HEK293 (cell line): ENCODE results near the gene PDZD2.

Source experiments
- CTCF ChIA-PET: fragments of 350-600 bp; formaldehyde crosslinking; extraction: SDS; loops from one replicate; lab custom pipeline; 2021; ENCODE audit warnings: antibody characterized with exemption; lab: Yijun Ruan, JAX
- POLR2A ChIA-PET: fragments of 300-600 bp; formaldehyde crosslinking; extraction: SDS; loops from one replicate; lab custom pipeline; 2020; ENCODE audit warnings: antibody characterized with exemption, inconsistent platforms; lab: Yijun Ruan, JAX
- H3K27ac ChIP-seq: fragments of 200-500 bp; sonication (Bioruptor generic); 2 replicates; pipeline ENCODE4 v1.5.1; 2014; ENCODE audit warnings: low read depth, low read length, control low read depth, inconsistent platforms; ENCODE audit errors: extremely low read depth
- H3K36me3 ChIP-seq, 2 experiments: fragments of 200-500 bp in 1 of 2; sonication (Bioruptor generic) in 1 of 2; 1 replicate in 1 of 2; 2 replicates in 1 of 2; pipeline ENCODE4 v1.5.1; 2014 to 2017; ENCODE audit warnings: inconsistent platforms in 2 of 2, low read length in 2 of 2; ENCODE audit not compliant: control insufficient read depth in 2 of 2, insufficient read depth in 1 of 2
- H3K4me1 ChIP-seq: fragments of 200-500 bp; sonication (Bioruptor generic); 2 replicates; pipeline ENCODE4 v1.5.1; 2014; ENCODE audit warnings: mild to moderate bottlenecking, low read length, inconsistent platforms; ENCODE audit not compliant: control insufficient read depth, insufficient read depth
- H3K4me3 ChIP-seq: 2 replicates; pipeline ENCODE4 v1.5.1; 2011; ENCODE audit warnings: low read depth, mild to moderate bottlenecking, control low read depth, low read length, moderate library complexity
- H3K9me3 ChIP-seq: fragments of 200-500 bp; sonication (Bioruptor generic); 2 replicates; pipeline ENCODE4 v1.5.1; 2014; ENCODE audit warnings: low read depth, low read length, inconsistent platforms; ENCODE audit not compliant: control insufficient read depth, insufficient read depth
- BCL11A ChIP-seq: fragments of 450-650 bp; formaldehyde crosslinking; IDR thresholded peaks from 2 replicates; pipeline ENCODE4 v1.5.1; 2016; ENCODE audit warnings: low read depth, missing biosample characterization, missing genetic modification characterization
- HOXC10 ChIP-seq: sonication (generic); formaldehyde crosslinking; IDR thresholded peaks from 2 replicates; pipeline ENCODE4 v1.8.1; 2023; ENCODE audit warnings: mild to moderate bottlenecking, missing genetic modification reagents
- KLF1 ChIP-seq: fragments of 450-650 bp; formaldehyde crosslinking; IDR thresholded peaks from 2 replicates; pipeline ENCODE4 v1.5.1; 2016; ENCODE audit warnings: missing biosample characterization, missing genetic modification characterization
- MYNN ChIP-seq: fragments of 450-650 bp; formaldehyde crosslinking; IDR thresholded peaks from 2 replicates; pipeline ENCODE4 v1.5.1; 2016; ENCODE audit warnings: missing biosample characterization, missing genetic modification characterization, borderline replicate concordance
- RBAK ChIP-seq: fragments of 450-650 bp; formaldehyde crosslinking; IDR thresholded peaks from 2 replicates; pipeline ENCODE4 v1.5.1; 2016; ENCODE audit warnings: missing biosample characterization, missing genetic modification characterization
- SP2 ChIP-seq: fragments of 450-650 bp; formaldehyde crosslinking; IDR thresholded peaks from 2 replicates; pipeline ENCODE4 v1.5.1; 2016; ENCODE audit warnings: missing biosample characterization, missing genetic modification characterization
- ZBTB21 ChIP-seq: fragments of 450-650 bp; formaldehyde crosslinking; IDR thresholded peaks from 2 replicates; pipeline ENCODE4 v1.5.1; 2017; ENCODE audit warnings: missing biosample characterization, missing genetic modification characterization
- ZNF133 ChIP-seq: fragments of 450-650 bp; formaldehyde crosslinking; IDR thresholded peaks from 2 replicates; pipeline ENCODE4 v1.5.1; 2016; ENCODE audit warnings: missing biosample characterization, missing genetic modification characterization
- ZNF157 ChIP-seq: fragments of 450-650 bp; formaldehyde crosslinking; IDR thresholded peaks from 2 replicates; pipeline ENCODE4 v1.5.1; 2016; ENCODE audit warnings: missing biosample characterization, missing genetic modification characterization
- ZNF169 ChIP-seq: fragments of 450-650 bp; formaldehyde crosslinking; IDR thresholded peaks from 2 replicates; pipeline ENCODE4 v1.5.1; 2016; ENCODE audit warnings: missing biosample characterization, missing genetic modification characterization
- ZNF239 ChIP-seq: fragments of 450-650 bp; formaldehyde crosslinking; IDR thresholded peaks from 2 replicates; pipeline ENCODE4 v1.5.1; 2016; ENCODE audit warnings: missing biosample characterization, missing genetic modification characterization
- ZNF521 ChIP-seq: fragments of 450-650 bp; formaldehyde crosslinking; IDR thresholded peaks from 2 replicates; pipeline ENCODE4 v1.5.1; 2017; ENCODE audit warnings: missing biosample characterization, mild to moderate bottlenecking, missing genetic modification characterization
- ZNF558 ChIP-seq: fragments of 450-650 bp; formaldehyde crosslinking; IDR thresholded peaks from 2 replicates; pipeline ENCODE4 v1.5.1; 2016; ENCODE audit warnings: missing biosample characterization, missing genetic modification characterization
- ZNF560 ChIP-seq: fragments of 450-650 bp; formaldehyde crosslinking; IDR thresholded peaks from 2 replicates; pipeline ENCODE4 v1.5.1; 2017; ENCODE audit warnings: missing biosample characterization, missing genetic modification characterization, borderline replicate concordance
- ZNF561 ChIP-seq: fragments of 450-650 bp; IDR thresholded peaks from 2 replicates; pipeline ENCODE4 v1.5.1; 2018; ENCODE audit warnings: missing biosample characterization, missing genetic modification characterization, borderline replicate concordance
- ZNF623 ChIP-seq: fragments of 450-650 bp; formaldehyde crosslinking; IDR thresholded peaks from 2 replicates; pipeline ENCODE4 v1.5.1; 2016; ENCODE audit warnings: missing biosample characterization, missing genetic modification characterization
- ZNF629 ChIP-seq: fragments of 450-650 bp; formaldehyde crosslinking; IDR thresholded peaks from 2 replicates; pipeline ENCODE4 v1.5.1; 2017; ENCODE audit warnings: missing biosample characterization, missing genetic modification characterization
- ZNF677 ChIP-seq: fragments of 450-650 bp; IDR thresholded peaks from 2 replicates; pipeline ENCODE4 v1.5.0; 2018; ENCODE audit warnings: missing biosample characterization, mild to moderate bottlenecking, missing genetic modification characterization, moderate library complexity
- ZNF776 ChIP-seq: fragments of 450-650 bp; formaldehyde crosslinking; IDR thresholded peaks from 2 replicates; pipeline ENCODE4 v1.5.0; 2017; ENCODE audit warnings: missing biosample characterization, missing genetic modification characterization, borderline replicate concordance
- ZNF791 ChIP-seq: fragments of 450-650 bp; formaldehyde crosslinking; IDR thresholded peaks from 2 replicates; pipeline ENCODE4 v1.5.1; 2016; ENCODE audit warnings: missing biosample characterization, missing genetic modification characterization
- ZNF837 ChIP-seq: fragments of 450-650 bp; formaldehyde crosslinking; IDR thresholded peaks from 2 replicates; pipeline ENCODE4 v1.5.1; 2016; ENCODE audit warnings: missing biosample characterization, missing genetic modification characterization
- ZXDB ChIP-seq: fragments of 450-650 bp; formaldehyde crosslinking; IDR thresholded peaks from 2 replicates; pipeline ENCODE4 v1.5.1; 2016; ENCODE audit warnings: missing biosample characterization, missing genetic modification characterization
- TF ChIP-seq, protein P1 (sequence below): fragments of 450-650 bp; formaldehyde crosslinking; IDR thresholded peaks from 2 replicates; pipeline ENCODE4 v1.5.1; 2017; ENCODE audit warnings: missing biosample characterization, missing genetic modification characterization
- TF ChIP-seq, protein P2 (sequence below): fragments of 450-650 bp; formaldehyde crosslinking; IDR thresholded peaks from 2 replicates; pipeline ENCODE4 v1.5.1; 2017; ENCODE audit warnings: missing biosample characterization, missing genetic modification characterization
- TF ChIP-seq, protein P3 (sequence below): fragments of 450-650 bp; formaldehyde crosslinking; IDR thresholded peaks from 2 replicates; pipeline ENCODE4 v1.5.1; 2016; ENCODE audit warnings: missing biosample characterization, missing genetic modification characterization
- TF ChIP-seq, protein P4 (sequence below): fragments of 450-650 bp; formaldehyde crosslinking; IDR thresholded peaks from 2 replicates; pipeline ENCODE4 v1.5.1; 2016; ENCODE audit warnings: missing biosample characterization, missing genetic modification characterization

PDZD2 gene

DNA sequence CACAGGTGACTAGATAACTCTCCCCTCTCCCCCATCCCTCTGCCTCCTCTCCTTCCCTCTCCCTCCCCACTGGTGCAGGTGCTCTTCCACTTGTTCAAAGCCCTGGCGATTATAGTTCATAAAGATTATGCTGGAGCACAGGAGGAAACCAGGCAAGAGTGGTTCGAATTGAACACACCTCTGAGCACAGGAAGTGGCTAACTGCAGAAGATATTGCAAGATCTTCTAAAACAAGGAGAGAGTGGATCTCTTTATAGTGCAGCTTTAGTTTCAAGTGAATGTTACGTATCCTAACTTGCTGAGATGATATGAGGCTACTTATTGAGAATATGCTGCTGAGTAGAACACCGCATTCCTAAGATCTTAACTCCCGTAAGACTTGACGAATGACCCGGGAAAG, 356.8 kb downstream of the PDZD2 start (continued):
- no peak for TF ChIP-seq ZNF776
- TF ChIP-seq, protein P1, sequence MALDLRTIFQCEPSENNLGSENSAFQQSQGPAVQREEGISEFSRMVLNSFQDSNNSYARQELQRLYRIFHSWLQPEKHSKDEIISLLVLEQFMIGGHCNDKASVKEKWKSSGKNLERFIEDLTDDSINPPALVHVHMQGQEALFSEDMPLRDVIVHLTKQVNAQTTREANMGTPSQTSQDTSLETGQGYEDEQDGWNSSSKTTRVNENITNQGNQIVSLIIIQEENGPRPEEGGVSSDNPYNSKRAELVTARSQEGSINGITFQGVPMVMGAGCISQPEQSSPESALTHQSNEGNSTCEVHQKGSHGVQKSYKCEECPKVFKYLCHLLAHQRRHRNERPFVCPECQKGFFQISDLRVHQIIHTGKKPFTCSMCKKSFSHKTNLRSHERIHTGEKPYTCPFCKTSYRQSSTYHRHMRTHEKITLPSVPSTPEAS (tag by site-specific recombination) = no peak

DNA sequence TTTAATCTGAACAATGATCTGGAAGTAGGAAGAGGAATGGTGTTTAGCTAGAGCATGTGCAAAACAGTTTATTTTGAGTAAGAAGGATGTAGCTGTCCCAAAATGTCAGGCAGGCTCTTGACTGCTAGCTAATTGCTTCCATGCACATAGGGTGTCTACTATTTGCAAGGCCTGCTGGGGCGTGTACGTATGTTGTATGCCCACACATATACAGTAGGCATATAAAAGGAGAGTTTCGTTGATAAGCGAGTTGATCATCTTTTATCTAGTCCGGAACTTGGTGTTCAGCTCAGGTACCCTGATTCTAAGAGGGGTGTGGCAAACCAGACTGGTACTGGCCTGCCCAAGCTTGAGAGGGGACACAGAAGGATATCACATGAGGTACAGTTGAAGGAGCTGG, 358.0 kb downstream of the PDZD2 start:
- CTCF ChIA-PET = interaction anchor here (0.7 to 1.3 kb wide), 2 partner anchors 16 to 80 kb away, joined by 3 to 4 read pairs; no protein-coding TSS in a partner anchor
- no peak overlapping the region for H3K27ac ChIP-seq

DNA sequence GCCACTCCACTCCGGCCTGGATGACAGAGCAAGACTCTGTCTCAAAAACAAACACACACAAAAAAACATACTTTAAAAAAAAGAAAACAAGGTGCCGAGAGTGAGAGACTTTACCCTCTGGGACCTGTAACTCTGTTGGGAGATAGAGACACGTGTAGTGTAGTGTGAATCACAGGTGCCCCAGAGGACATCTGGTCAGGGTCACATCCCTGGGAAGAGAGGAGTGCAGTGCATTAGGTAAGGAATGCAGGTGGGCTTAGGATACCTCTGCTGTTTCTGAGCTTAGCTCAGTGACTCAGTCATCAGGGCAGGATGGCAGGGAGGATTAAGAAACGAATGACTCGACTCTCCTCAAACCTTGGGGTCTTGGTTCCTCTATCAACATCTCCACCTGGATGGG, 360.5 kb downstream of the PDZD2 start:
- ChIA-PET POLR2A (no interaction called here), CTCF (no interaction called here)
- Histone ChIP-seq H3K27ac (no peak overlapping the region), H3K9me3 (no peaks in the 10 kb centered on the region), H3K4me1 (no peaks in the 10 kb centered on the region), H3K36me3 (no peaks in the 10 kb centered on the region; a peak in 1 of 3 replicates), H3K4me3 (no peak overlapping the region)
- TF ChIP-seq RBAK (tag by site-specific recombination) = no peak
- no peak for TF ChIP-seq ZNF560 (tag by site-specific recombination)
- TF ChIP-seq ZNF623 = no peak
- TF ChIP-seq HOXC10 (CRISPR knock-in tag) = no peak
- no peak for TF ChIP-seq ZNF561 (tag by site-specific recombination)
- no peak for TF ChIP-seq ZNF677
- no peak for TF ChIP-seq ZNF837 (tag by site-specific recombination)
- no peak for TF ChIP-seq ZNF558
- TF ChIP-seq, protein P2, sequence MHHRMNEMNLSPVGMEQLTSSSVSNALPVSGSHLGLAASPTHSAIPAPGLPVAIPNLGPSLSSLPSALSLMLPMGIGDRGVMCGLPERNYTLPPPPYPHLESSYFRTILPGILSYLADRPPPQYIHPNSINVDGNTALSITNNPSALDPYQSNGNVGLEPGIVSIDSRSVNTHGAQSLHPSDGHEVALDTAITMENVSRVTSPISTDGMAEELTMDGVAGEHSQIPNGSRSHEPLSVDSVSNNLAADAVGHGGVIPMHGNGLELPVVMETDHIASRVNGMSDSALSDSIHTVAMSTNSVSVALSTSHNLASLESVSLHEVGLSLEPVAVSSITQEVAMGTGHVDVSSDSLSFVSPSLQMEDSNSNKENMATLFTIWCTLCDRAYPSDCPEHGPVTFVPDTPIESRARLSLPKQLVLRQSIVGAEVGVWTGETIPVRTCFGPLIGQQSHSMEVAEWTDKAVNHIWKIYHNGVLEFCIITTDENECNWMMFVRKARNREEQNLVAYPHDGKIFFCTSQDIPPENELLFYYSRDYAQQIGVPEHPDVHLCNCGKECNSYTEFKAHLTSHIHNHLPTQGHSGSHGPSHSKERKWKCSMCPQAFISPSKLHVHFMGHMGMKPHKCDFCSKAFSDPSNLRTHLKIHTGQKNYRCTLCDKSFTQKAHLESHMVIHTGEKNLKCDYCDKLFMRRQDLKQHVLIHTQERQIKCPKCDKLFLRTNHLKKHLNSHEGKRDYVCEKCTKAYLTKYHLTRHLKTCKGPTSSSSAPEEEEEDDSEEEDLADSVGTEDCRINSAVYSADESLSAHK = no peak
- TF ChIP-seq, protein P3, sequence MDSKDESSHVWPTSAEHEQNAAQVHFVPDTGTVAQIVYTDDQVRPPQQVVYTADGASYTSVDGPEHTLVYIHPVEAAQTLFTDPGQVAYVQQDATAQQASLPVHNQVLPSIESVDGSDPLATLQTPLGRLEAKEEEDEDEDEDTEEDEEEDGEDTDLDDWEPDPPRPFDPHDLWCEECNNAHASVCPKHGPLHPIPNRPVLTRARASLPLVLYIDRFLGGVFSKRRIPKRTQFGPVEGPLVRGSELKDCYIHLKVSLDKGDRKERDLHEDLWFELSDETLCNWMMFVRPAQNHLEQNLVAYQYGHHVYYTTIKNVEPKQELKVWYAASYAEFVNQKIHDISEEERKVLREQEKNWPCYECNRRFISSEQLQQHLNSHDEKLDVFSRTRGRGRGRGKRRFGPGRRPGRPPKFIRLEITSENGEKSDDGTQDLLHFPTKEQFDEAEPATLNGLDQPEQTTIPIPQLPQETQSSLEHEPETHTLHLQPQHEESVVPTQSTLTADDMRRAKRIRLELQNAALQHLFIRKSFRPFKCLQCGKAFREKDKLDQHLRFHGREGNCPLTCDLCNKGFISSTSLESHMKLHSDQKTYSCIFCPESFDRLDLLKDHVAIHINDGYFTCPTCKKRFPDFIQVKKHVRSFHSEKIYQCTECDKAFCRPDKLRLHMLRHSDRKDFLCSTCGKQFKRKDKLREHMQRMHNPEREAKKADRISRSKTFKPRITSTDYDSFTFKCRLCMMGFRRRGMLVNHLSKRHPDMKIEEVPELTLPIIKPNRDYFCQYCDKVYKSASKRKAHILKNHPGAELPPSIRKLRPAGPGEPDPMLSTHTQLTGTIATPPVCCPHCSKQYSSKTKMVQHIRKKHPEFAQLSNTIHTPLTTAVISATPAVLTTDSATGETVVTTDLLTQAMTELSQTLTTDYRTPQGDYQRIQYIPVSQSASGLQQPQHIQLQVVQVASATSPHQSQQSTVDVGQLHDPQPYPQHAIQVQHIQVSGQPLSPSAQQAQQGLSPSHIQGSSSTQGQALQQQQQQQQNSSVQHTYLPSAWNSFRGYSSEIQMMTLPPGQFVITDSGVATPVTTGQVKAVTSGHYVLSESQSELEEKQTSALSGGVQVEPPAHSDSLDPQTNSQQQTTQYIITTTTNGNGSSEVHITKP = no peak
- no peak for TF ChIP-seq BCL11A (tag by site-specific recombination)
- no peak for TF ChIP-seq SP2 (tag by site-specific recombination)
- no peak for TF ChIP-seq ZNF521 (tag by site-specific recombination)
- no peak for TF ChIP-seq ZBTB21 (tag by site-specific recombination)
- TF ChIP-seq, protein P4, sequence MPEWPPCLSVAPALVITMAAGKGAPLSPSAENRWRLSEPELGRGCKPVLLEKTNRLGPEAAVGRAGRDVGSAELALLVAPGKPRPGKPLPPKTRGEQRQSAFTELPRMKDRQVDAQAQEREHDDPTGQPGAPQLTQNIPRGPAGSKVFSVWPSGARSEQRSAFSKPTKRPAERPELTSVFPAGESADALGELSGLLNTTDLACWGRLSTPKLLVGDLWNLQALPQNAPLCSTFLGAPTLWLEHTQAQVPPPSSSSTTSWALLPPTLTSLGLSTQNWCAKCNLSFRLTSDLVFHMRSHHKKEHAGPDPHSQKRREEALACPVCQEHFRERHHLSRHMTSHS (tag by site-specific recombination) = no peak
- no peak for TF ChIP-seq ZNF791 (tag by site-specific recombination)

More for the DNA sequence above, 358.0 kb downstream of the PDZD2 start:
- Histone ChIP-seq H3K4me1 (no peaks in the 10 kb centered on the region), H3K9me3 (no peaks in the 10 kb centered on the region)
- TF ChIP-seq ZXDB (tag by site-specific recombination) (no peak), KLF1 (no peak), ZNF157 (tag by site-specific recombination) (peak; percentile 98), ZNF239 (no peak), ZNF169 (tag by site-specific recombination) (no peak), ZNF133 (peak; percentile 51; the same call in 1 of the 2 replicates), ZNF677 (no peak), ZNF629 (tag by site-specific recombination) (no peak), MYNN (tag by site-specific recombination) (no peak)
- TF ChIP-seq, all 188 proteins: peak for 2
- Histone ChIP-seq H3K36me3 (no peaks in the 10 kb centered on the region), H3K4me3 (no peak overlapping the region)
- POLR2A ChIA-PET = no interaction called here
